ENCODE results near the gene POLR1B. TPM values are rescaled to one million over a fixed set of nuclear protein-coding genes. Genes with fewer than 3 reads are reported as not detected.

Gene POLR1B
- total and polyA plus RNA-seq, 2 of the 13 experiments (the other 11 are each of a cell fraction or from before 2014, with no cell fraction given): 18.3 to 46.0 TPM

DNA sequence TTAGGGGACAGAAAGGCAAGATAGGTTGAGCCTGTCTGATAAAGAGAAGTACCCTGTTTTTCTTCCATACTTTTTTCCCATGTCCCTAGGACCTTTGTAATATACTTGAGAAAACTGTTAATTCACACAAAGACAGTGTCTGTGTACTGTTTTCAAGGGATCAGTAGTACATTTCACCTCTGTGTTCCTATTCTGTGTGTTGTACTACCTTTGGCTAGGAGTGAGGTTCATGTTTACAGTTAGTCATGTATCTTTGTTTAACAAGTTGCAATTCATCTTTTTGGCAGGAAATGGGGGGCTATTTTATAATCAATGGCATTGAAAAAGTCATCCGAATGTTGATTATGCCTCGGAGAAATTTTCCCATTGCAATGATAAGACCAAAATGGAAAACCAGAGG is 6.7 kb downstream of the POLR1B start:
- Histone ChIP-seq H3K4me2 (ENCODE audit: low read depth, low read length) (no peak overlapping the region), H3K36me3 (replicated peaks in 1 of 2; ENCODE audit: control insufficient read depth in 1 of 2, insufficient read depth in 2 of 2, low read length in 2 of 2) (peaks cover 22 to 81% of the 10 kb centered on the region in 2 experiments), H3K9ac (ENCODE audit: insufficient read depth, low read depth, low read length) (no peak overlapping the region), H3K4me1 (ENCODE audit: insufficient read depth, low read length) (peaks cover 20% of the 10 kb centered on the region), H3K27me3 (ENCODE audit: control insufficient read depth in 1 of 2, insufficient read depth in 2 of 2, low read length in 2 of 2) (no peaks in the 10 kb centered on the region), H2AFZ (ENCODE audit: low read length) (no peak overlapping the region), H3K4me3 (replicated peaks in 1 of 3; ENCODE audit: insufficient read depth in 1 of 3, low read depth in 2 of 3, low read length in 3 of 3) (no peak overlapping the region), H3K79me2 (ENCODE audit: insufficient read depth, low read length) (peaks cover 33% of the 10 kb centered on the region), H3K9me3 (ENCODE audit: low read length) (no peaks in the 10 kb centered on the region), H3K27ac (ENCODE audit: extremely low read length, insufficient read depth, low read length) (no peak overlapping the region), H4K20me1 (ENCODE audit: insufficient read depth, low read length) (no peaks in the 10 kb centered on the region)
- ChIA-PET CTCF (ENCODE audit: low intra/inter-chr PET ratio, low total read pairs) (no interaction called here), POLR2A (no interaction called here)
- in situ Hi-C loops (cut with HindIII; ENCODE audit: extremely low pct_ligation_motif_present, low pct_unique_long_range_greater_than_20kb): no loop called here
- FAIRE-seq: no peak
- intact Hi-C loops (cut with micrococcal nuclease; ENCODE audit: unreplicated experiment): no loop called here
- no TSS peak for BruUV-seq (replicated peaks)
- TF ChIP-seq, protein P1, sequence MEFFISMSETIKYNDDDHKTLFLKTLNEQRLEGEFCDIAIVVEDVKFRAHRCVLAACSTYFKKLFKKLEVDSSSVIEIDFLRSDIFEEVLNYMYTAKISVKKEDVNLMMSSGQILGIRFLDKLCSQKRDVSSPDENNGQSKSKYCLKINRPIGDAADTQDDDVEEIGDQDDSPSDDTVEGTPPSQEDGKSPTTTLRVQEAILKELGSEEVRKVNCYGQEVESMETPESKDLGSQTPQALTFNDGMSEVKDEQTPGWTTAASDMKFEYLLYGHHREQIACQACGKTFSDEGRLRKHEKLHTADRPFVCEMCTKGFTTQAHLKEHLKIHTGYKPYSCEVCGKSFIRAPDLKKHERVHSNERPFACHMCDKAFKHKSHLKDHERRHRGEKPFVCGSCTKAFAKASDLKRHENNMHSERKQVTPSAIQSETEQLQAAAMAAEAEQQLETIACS (CRISPR knock-in tag; IDR thresholded peaks at IDR 0.05): no peak
- TF ChIP-seq, protein P2, sequence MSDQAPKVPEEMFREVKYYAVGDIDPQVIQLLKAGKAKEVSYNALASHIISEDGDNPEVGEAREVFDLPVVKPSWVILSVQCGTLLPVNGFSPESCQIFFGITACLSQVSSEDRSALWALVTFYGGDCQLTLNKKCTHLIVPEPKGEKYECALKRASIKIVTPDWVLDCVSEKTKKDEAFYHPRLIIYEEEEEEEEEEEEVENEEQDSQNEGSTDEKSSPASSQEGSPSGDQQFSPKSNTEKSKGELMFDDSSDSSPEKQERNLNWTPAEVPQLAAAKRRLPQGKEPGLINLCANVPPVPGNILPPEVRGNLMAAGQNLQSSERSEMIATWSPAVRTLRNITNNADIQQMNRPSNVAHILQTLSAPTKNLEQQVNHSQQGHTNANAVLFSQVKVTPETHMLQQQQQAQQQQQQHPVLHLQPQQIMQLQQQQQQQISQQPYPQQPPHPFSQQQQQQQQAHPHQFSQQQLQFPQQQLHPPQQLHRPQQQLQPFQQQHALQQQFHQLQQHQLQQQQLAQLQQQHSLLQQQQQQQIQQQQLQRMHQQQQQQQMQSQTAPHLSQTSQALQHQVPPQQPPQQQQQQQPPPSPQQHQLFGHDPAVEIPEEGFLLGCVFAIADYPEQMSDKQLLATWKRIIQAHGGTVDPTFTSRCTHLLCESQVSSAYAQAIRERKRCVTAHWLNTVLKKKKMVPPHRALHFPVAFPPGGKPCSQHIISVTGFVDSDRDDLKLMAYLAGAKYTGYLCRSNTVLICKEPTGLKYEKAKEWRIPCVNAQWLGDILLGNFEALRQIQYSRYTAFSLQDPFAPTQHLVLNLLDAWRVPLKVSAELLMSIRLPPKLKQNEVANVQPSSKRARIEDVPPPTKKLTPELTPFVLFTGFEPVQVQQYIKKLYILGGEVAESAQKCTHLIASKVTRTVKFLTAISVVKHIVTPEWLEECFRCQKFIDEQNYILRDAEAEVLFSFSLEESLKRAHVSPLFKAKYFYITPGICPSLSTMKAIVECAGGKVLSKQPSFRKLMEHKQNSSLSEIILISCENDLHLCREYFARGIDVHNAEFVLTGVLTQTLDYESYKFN (CRISPR knock-in tag; conservative IDR thresholded peaks at IDR 0.05): 0 out of 2 replicates have a peak, but pooled peaks have one; percentile 21
- no peak for DNase-seq (ENCODE audit: low spot score)
- peak; percentile 35; the same call in 1 of the 3 replicates for ATAC-seq
- WGBS (ENCODE audit: low lambda C conversion rate): 96% methylated on average over 2 of the region's 2 CpGs

DNA sequence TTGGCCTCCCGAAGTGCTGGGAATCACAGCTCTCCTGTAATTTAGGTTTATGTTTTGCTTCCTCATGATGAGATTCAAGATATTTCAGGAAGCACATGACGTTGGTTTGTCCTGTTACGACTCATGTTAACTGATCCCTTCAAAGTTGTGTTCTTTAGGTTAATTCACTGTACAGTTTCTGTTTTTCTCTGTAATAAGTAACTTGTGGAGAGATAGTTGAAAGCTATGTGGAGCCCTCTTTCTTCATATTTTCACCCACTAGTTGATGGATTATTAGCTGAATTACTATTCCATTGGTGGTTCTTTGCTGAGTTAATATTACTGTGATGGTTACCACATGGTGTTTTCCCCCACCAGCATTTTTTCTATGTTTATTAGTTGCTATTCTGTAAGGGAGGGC is 23.8 kb downstream of the POLR1B start:
- FAIRE-seq (no peak), ATAC-seq (no peak), DNase-seq (ENCODE audit: low spot score) (no peak)
- in situ Hi-C loops (cut with HindIII; ENCODE audit: extremely low pct_ligation_motif_present, low pct_unique_long_range_greater_than_20kb) (no loop called here), intact Hi-C loops (cut with micrococcal nuclease; ENCODE audit: unreplicated experiment) (no loop called here)
- POLR2A ChIA-PET: interaction anchor here (1.0 kb wide), 1 partner anchor 18 kb away, joined by 4 read pairs; the partner anchor contains the start of gene CHCHD5
- no peak overlapping the region for H3K4me3 ChIP-seq (replicated peaks in 1 of 3; ENCODE audit: insufficient read depth in 1 of 3, low read depth in 2 of 3, low read length in 3 of 3)
- no peaks in the 10 kb centered on the region for H3K4me1 ChIP-seq (ENCODE audit: insufficient read depth, low read length)
- 96% methylated on average over 3 of the region's 3 CpGs for WGBS (ENCODE audit: low lambda C conversion rate)
- no peaks in the 10 kb centered on the region for H3K9me3 ChIP-seq (ENCODE audit: low read length)
- H3K27ac ChIP-seq (ENCODE audit: extremely low read length, insufficient read depth, low read length): no peak overlapping the region
- no peak overlapping the region for H3K9ac ChIP-seq (ENCODE audit: insufficient read depth, low read depth, low read length)
- no TSS peak for BruUV-seq (replicated peaks)
- H3K36me3 ChIP-seq (replicated peaks in 1 of 2; ENCODE audit: control insufficient read depth in 1 of 2, insufficient read depth in 2 of 2, low read length in 2 of 2): peaks cover 36 to 83% of the 10 kb centered on the region in 2 experiments
- TF ChIP-seq RORA (CRISPR knock-in tag; IDR thresholded peaks at IDR 0.05) (no peak), ZNF44 (CRISPR knock-in tag; IDR thresholded peaks at IDR 0.05) (no peak), SALL2 (CRISPR knock-in tag; IDR thresholded peaks at IDR 0.05) (no peak), GPN1 (CRISPR knock-in tag; IDR thresholded peaks at IDR 0.05; ENCODE audit: borderline replicate concordance) (no peak), KLF12 (CRISPR knock-in tag; IDR thresholded peaks at IDR 0.05; ENCODE audit: borderline replicate concordance) (no peak), FOXK2 (IDR thresholded peaks at IDR 0.05) (no peak), PCBP2 (optimal IDR thresholded peaks at IDR 0.05; ENCODE audit: low read depth, low read length, poor library complexity, severe bottlenecking) (no peak), ZNF354B (CRISPR knock-in tag; IDR thresholded peaks at IDR 0.05) (no peak)
- TF ChIP-seq, protein P3, sequence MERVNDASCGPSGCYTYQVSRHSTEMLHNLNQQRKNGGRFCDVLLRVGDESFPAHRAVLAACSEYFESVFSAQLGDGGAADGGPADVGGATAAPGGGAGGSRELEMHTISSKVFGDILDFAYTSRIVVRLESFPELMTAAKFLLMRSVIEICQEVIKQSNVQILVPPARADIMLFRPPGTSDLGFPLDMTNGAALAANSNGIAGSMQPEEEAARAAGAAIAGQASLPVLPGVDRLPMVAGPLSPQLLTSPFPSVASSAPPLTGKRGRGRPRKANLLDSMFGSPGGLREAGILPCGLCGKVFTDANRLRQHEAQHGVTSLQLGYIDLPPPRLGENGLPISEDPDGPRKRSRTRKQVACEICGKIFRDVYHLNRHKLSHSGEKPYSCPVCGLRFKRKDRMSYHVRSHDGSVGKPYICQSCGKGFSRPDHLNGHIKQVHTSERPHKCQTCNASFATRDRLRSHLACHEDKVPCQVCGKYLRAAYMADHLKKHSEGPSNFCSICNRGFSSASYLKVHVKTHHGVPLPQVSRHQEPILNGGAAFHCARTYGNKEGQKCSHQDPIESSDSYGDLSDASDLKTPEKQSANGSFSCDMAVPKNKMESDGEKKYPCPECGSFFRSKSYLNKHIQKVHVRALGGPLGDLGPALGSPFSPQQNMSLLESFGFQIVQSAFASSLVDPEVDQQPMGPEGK (CRISPR knock-in tag; IDR thresholded peaks at IDR 0.05): no peak
- H4K20me1 ChIP-seq (ENCODE audit: insufficient read depth, low read length): no peaks in the 10 kb centered on the region
- no peaks in the 10 kb centered on the region for H3K27me3 ChIP-seq (ENCODE audit: control insufficient read depth in 1 of 2, insufficient read depth in 2 of 2, low read length in 2 of 2)
- no peak overlapping the region for H2AFZ ChIP-seq (ENCODE audit: low read length)
- CTCF ChIA-PET (ENCODE audit: low intra/inter-chr PET ratio, low total read pairs): no interaction called here
- H3K79me2 ChIP-seq (ENCODE audit: insufficient read depth, low read length): no peaks in the 10 kb centered on the region
- no peak overlapping the region for H3K4me2 ChIP-seq (ENCODE audit: low read depth, low read length)

Measured in HepG2 (cell line).